SK-N-SH treated with all-trans-retinoic acid at 6 μM for 48 hours (cell line): Measurements from ENCODE around the gene SAT1.

ENCODE experiments used
- ATAC-seq: fragments of 200-7000 bp; cut with Tn5 transposase; 3 replicates; pipeline ENCODE4 v1.9.1; 2020; ENCODE audit warnings: mild to moderate bottlenecking, moderate library complexity
- ARNTL ChIP-seq: fragments of 450-650 bp; formaldehyde crosslinking; IDR thresholded peaks from 2 replicates; pipeline ENCODE4 v1.5.0; 2020; ENCODE audit warnings: low read depth, mild to moderate bottlenecking, moderate library complexity, borderline replicate concordance
- BACH2 ChIP-seq: fragments of 250-450 bp; sonication (Bioruptor Pico); IDR thresholded peaks from 2 replicates; pipeline ENCODE4 v1.9.0; 2021; ENCODE audit warnings: mild to moderate bottlenecking, borderline replicate concordance
- CSDC2 ChIP-seq: fragments of 250-450 bp; sonication (Bioruptor Pico); IDR thresholded peaks from 2 replicates; pipeline ENCODE4 v1.5.0; 2020; ENCODE audit warnings: mild to moderate bottlenecking, moderate library complexity
- ESRRG ChIP-seq: fragments of 250-450 bp; sonication (Bioruptor Pico); IDR thresholded peaks from 2 replicates; pipeline ENCODE4 v1.6.1; 2021; ENCODE audit warnings: mild to moderate bottlenecking
- ISL1 ChIP-seq: fragments of 250-450 bp; sonication (Bioruptor Pico); IDR thresholded peaks from 2 replicates; pipeline ENCODE4 v2.1.2; 2022; ENCODE audit warnings: mild to moderate bottlenecking, moderate library complexity
- OSR1 ChIP-seq: fragments of 250-450 bp; sonication (Bioruptor Pico); IDR thresholded peaks from 2 replicates; pipeline ENCODE4 v1.8.0; 2022; ENCODE audit warnings: moderate library complexity, mild to moderate bottlenecking, inconsistent platforms
- PATZ1 ChIP-seq: fragments of 250-450 bp; sonication (Bioruptor Pico); IDR thresholded peaks from 2 replicates; pipeline ENCODE4 v1.8.0; 2020; ENCODE audit warnings: mild to moderate bottlenecking, moderate library complexity, borderline replicate concordance
- PPARA ChIP-seq: fragments of 250-450 bp; sonication (Bioruptor Pico); IDR thresholded peaks from 2 replicates; pipeline ENCODE4 v1.5.0; 2020; ENCODE audit warnings: mild to moderate bottlenecking, borderline replicate concordance
- RARB ChIP-seq: fragments of 250-450 bp; sonication (Bioruptor Pico); IDR thresholded peaks from 2 replicates; pipeline ENCODE4 v1.8.0; 2021; ENCODE audit warnings: mild to moderate bottlenecking, moderate library complexity
- TCF4 ChIP-seq: fragments of 250-450 bp; sonication (Bioruptor Pico); IDR thresholded peaks from 2 replicates; pipeline ENCODE4 v1.8.0; 2021; ENCODE audit warnings: mild to moderate bottlenecking, moderate library complexity, borderline replicate concordance
- TOX ChIP-seq: fragments of 250-450 bp; sonication (Bioruptor Pico); IDR thresholded peaks from 2 replicates; pipeline ENCODE4 v1.8.0; 2021; ENCODE audit warnings: mild to moderate bottlenecking, moderate library complexity, borderline replicate concordance
- ZFP30 ChIP-seq: fragments of 450-650 bp; formaldehyde crosslinking; IDR thresholded peaks from 2 replicates; pipeline ENCODE4 v1.5.0; 2022; ENCODE audit warnings: mild to moderate bottlenecking, moderate library complexity
- ZNF565 ChIP-seq: fragments of 450-650 bp; formaldehyde crosslinking; conservative IDR thresholded peaks from 2 replicates; pipeline ENCODE4 v1.5.0; 2020; ENCODE audit warnings: low read depth, mild to moderate bottlenecking, moderate library complexity
- ZNF70 ChIP-seq: fragments of 450-650 bp; formaldehyde crosslinking; IDR thresholded peaks from 2 replicates; pipeline ENCODE4 v1.5.0; 2020; ENCODE audit warnings: mild to moderate bottlenecking, moderate library complexity
- ZNF8 ChIP-seq: fragments of 450-650 bp; formaldehyde crosslinking; IDR thresholded peaks from 2 replicates; pipeline ENCODE4 v1.5.0; 2020; ENCODE audit warnings: mild to moderate bottlenecking, moderate library complexity
- TF ChIP-seq, protein P1 (sequence below): fragments of 250-450 bp; sonication (Bioruptor Pico); IDR thresholded peaks from 2 replicates; pipeline ENCODE4 v1.5.1; 2021; ENCODE audit warnings: mild to moderate bottlenecking, moderate library complexity
- TF ChIP-seq, protein P2 (sequence below): fragments of 250-450 bp; sonication (Bioruptor Pico); IDR thresholded peaks from 2 replicates; pipeline ENCODE4 v1.5.0; 2020; ENCODE audit warnings: mild to moderate bottlenecking, moderate library complexity
- TF ChIP-seq, protein P3 (sequence below): fragments of 250-450 bp; sonication (Bioruptor Pico); IDR thresholded peaks from 2 replicates; pipeline ENCODE4 v1.5.1; 2020; ENCODE audit warnings: low read depth, mild to moderate bottlenecking, moderate library complexity

SAT1 gene

DNA sequence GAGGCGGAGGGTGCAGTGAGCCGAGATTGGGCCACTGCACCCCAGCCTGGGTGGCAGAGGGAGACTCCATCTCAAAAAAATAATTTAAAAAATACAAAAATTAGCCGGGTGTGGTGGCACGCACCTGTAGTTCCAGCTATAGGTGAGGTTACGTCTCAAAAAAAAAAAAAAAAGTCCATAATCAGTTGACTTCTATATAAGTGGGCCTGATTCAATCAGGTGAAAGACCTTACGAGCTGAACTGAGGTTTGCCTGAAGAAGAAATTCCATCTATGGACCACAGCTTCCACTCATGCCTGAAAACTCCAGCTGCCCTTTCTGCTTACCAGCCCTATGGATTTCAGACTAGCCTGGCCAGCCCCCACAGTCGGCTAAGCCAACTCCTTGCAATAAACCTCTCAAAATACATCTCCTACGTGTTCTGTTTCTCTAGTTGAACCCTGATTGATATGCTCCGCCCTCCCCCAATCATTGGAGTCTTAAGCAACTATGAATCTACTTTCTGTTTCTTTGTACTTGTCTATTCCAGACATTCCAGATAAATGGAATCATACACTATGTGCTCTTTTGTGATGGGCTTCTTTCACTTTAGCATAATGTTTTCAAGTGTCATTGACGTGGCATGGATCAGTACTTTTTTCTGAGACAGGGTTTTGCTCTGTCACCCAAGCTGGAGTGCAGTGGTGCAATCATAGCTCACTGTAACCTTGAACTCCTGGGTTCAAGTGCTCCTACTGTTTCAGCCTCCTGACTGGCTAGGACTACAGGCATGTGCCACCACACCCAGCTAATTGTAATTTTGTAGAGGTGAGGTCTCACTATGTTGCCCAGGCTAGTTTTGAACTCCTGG lies 36.6 kb downstream of the SAT1 start:
- no peak for ATAC-seq
- TF ChIP-seq ZNF70 (CRISPR knock-in tag) (no peak), ZNF8 (no peak), CSDC2 (CRISPR knock-in tag) (no peak), ARNTL (CRISPR knock-in tag) (no peak)
- TF ChIP-seq, protein P1, sequence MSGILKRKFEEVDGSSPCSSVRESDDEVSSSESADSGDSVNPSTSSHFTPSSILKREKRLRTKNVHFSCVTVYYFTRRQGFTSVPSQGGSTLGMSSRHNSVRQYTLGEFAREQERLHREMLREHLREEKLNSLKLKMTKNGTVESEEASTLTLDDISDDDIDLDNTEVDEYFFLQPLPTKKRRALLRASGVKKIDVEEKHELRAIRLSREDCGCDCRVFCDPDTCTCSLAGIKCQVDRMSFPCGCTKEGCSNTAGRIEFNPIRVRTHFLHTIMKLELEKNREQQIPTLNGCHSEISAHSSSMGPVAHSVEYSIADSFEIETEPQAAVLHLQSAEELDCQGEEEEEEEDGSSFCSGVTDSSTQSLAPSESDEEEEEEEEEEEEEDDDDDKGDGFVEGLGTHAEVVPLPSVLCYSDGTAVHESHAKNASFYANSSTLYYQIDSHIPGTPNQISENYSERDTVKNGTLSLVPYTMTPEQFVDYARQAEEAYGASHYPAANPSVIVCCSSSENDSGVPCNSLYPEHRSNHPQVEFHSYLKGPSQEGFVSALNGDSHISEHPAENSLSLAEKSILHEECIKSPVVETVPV (CRISPR knock-in tag) = no peak

GRCh38 chrX:23820235-23820782 lies 37.3 kb downstream of the SAT1 start:
- no peak for ATAC-seq
- TF ChIP-seq ZNF565 (no peak), CSDC2 (CRISPR knock-in tag) (no peak), BACH2 (CRISPR knock-in tag) (no peak), ISL1 (CRISPR knock-in tag) (no peak), ARNTL (CRISPR knock-in tag) (no peak), ESRRG (CRISPR knock-in tag) (no peak), TOX (CRISPR knock-in tag) (no peak), OSR1 (no peak), ZNF8 (no peak)
- TF ChIP-seq, protein P2, sequence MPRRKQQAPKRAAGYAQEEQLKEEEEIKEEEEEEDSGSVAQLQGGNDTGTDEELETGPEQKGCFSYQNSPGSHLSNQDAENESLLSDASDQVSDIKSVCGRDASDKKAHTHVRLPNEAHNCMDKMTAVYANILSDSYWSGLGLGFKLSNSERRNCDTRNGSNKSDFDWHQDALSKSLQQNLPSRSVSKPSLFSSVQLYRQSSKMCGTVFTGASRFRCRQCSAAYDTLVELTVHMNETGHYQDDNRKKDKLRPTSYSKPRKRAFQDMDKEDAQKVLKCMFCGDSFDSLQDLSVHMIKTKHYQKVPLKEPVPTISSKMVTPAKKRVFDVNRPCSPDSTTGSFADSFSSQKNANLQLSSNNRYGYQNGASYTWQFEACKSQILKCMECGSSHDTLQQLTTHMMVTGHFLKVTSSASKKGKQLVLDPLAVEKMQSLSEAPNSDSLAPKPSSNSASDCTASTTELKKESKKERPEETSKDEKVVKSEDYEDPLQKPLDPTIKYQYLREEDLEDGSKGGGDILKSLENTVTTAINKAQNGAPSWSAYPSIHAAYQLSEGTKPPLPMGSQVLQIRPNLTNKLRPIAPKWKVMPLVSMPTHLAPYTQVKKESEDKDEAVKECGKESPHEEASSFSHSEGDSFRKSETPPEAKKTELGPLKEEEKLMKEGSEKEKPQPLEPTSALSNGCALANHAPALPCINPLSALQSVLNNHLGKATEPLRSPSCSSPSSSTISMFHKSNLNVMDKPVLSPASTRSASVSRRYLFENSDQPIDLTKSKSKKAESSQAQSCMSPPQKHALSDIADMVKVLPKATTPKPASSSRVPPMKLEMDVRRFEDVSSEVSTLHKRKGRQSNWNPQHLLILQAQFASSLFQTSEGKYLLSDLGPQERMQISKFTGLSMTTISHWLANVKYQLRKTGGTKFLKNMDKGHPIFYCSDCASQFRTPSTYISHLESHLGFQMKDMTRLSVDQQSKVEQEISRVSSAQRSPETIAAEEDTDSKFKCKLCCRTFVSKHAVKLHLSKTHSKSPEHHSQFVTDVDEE (CRISPR knock-in tag) = no peak
- TF ChIP-seq, protein P1 (CRISPR knock-in tag) = no peak

- no peak for TF ChIP-seq ISL1 (CRISPR knock-in tag)
- TF ChIP-seq ZFP30 (CRISPR knock-in tag) = no peak
- TF ChIP-seq ARNTL (CRISPR knock-in tag) = no peak
- no peak for TF ChIP-seq PATZ1 (CRISPR knock-in tag)
- TF ChIP-seq, protein P2 (CRISPR knock-in tag) = no peak
- no peak for TF ChIP-seq TCF4 (CRISPR knock-in tag)
- TF ChIP-seq RARB (CRISPR knock-in tag) = no peak
- no peak for TF ChIP-seq BACH2 (CRISPR knock-in tag)
- TF ChIP-seq ZNF70 (CRISPR knock-in tag) = no peak
- TF ChIP-seq, protein P3, sequence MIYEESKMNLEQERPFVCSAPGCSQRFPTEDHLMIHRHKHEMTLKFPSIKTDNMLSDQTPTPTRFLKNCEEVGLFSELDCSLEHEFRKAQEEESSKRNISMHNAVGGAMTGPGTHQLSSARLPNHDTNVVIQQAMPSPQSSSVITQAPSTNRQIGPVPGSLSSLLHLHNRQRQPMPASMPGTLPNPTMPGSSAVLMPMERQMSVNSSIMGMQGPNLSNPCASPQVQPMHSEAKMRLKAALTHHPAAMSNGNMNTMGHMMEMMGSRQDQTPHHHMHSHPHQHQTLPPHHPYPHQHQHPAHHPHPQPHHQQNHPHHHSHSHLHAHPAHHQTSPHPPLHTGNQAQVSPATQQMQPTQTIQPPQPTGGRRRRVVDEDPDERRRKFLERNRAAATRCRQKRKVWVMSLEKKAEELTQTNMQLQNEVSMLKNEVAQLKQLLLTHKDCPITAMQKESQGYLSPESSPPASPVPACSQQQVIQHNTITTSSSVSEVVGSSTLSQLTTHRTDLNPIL (CRISPR knock-in tag) = no peak
- no peak for TF ChIP-seq PPARA (CRISPR knock-in tag)
- ATAC-seq = no peak
These were observed 38.9 kb downstream of the SAT1 start for GRCh38 chrX:23821847-23822246.
